Muscle of leg (tissue), 11 donors: ENCODE results near the gene TGFB2. TPM values are rescaled to one million over a fixed set of nuclear protein-coding genes. Genes with fewer than 3 reads are reported as not detected.
A peak's percentile ranks its signal among the peaks of the same experiment; 100 is the strongest.

Experiments used
- DNase-seq: peaks from one replicate; pipeline ENCODE4 v3.0.0; 2013
- H3K27ac ChIP-seq: one replicate; pipeline ENCODE4 v1.5.1; 2013; ENCODE audit warnings: mild to moderate bottlenecking, low read length, control low read depth
- H3K27me3 ChIP-seq: one replicate; pipeline ENCODE4 v1.6.1; 2013; ENCODE audit warnings: low read length; ENCODE audit not compliant: control insufficient read depth, insufficient read depth
- H3K36me3 ChIP-seq: one replicate; pipeline ENCODE4 v1.6.1; 2013; ENCODE audit warnings: low read length; ENCODE audit not compliant: control insufficient read depth, insufficient read depth
- H3K4me1 ChIP-seq: one replicate; pipeline ENCODE4 v1.6.1; 2013; ENCODE audit warnings: low read length; ENCODE audit not compliant: control insufficient read depth, insufficient read depth
- H3K4me3 ChIP-seq: one replicate; pipeline ENCODE4 v1.5.1; 2013; ENCODE audit warnings: low read length, control low read depth
- H3K9me3 ChIP-seq: replicated peaks from 2 replicates; pipeline ENCODE4 v1.6.1; 2013; ENCODE audit warnings: low read depth, low read length; ENCODE audit not compliant: control insufficient read depth
- WGBS: methylation state at CpG from one replicate; pipeline ENCODE4 v1.1.5; 2013; ENCODE audit warnings: missing lambda C conversion rate; ENCODE audit not compliant: insufficient coverage; 5-methylcytosine and 5-hydroxymethylcytosine counted together
- polyA plus RNA-seq, 8 donors: library from polyadenylated mRNA; unstranded; fragments of 120-200 nt; gene quantifications; one replicate each; pipeline versions ENCODE4 v1.2.1 to v1.2.3, GENCODE V29; 2013; ENCODE audit warnings: inconsistent platforms in 1 of 8, low replicate concordance in 1 of 8; ENCODE audit not compliant: insufficient read length in 8 of 8, insufficient read depth in 1 of 8
- total RNA-seq: library from RNA; stranded (reverse); fragments of 120-200 nt; gene quantifications from one replicate; pipeline ENCODE4 v1.2.4, GENCODE V29; 2013

Gene TGFB2
- total and polyA plus RNA-seq, 9 donors = 37.2 to 69.2 (median 50.7) TPM

- peak; percentile 87 for DNase-seq
- Histone ChIP-seq H3K27me3 (no peaks in the 10 kb centered on the region), H3K27ac (peak overlapping the region; percentile 90), H3K4me1 (peaks cover 32% of the 10 kb centered on the region), H3K36me3 (peaks cover 18% of the 10 kb centered on the region), H3K9me3 (no peaks in the 10 kb centered on the region), H3K4me3 (no peak overlapping the region)
- 59% methylated on average over 7 of the region's 12 CpGs for WGBS
These were observed 56.4 kb downstream of the TGFB2 start for GRCh38 chr1:218401441-218401997.

- WGBS = 70% methylated on average over 2 of the region's 8 CpGs
- peak; percentile 81 for DNase-seq
- Histone ChIP-seq H3K27ac (peak overlapping the region; percentile 90), H3K27me3 (no peaks in the 10 kb centered on the region), H3K4me3 (no peak overlapping the region), H3K4me1 (peaks cover 32% of the 10 kb centered on the region), H3K36me3 (peaks cover 22% of the 10 kb centered on the region), H3K9me3 (no peaks in the 10 kb centered on the region)
These were observed 57.1 kb downstream of the TGFB2 start for GRCh38 chr1:218401998-218402785.

GRCh38 chr1:218402786-218403120 is 57.6 kb downstream of the TGFB2 start:
- no peaks in the 10 kb centered on the region for H3K9me3 ChIP-seq
- no peaks in the 10 kb centered on the region for H3K27me3 ChIP-seq
- H3K4me3 ChIP-seq = no peak overlapping the region
- H3K36me3 ChIP-seq = peaks cover 26% of the 10 kb centered on the region
- peaks cover 32% of the 10 kb centered on the region for H3K4me1 ChIP-seq
- 69% methylated on average over 5 of the region's 7 CpGs for WGBS
- H3K27ac ChIP-seq = peak overlapping the region; percentile 90
- peak; percentile 70 for DNase-seq

GRCh38 chr1:218403300-218403699 is 58.2 kb downstream of the TGFB2 start:
- 94% methylated on average over 2 of the region's 7 CpGs for WGBS
- H3K4me3 ChIP-seq = no peak overlapping the region
- peak; percentile 27 for DNase-seq
- H3K9me3 ChIP-seq = no peaks in the 10 kb centered on the region
- no peaks in the 10 kb centered on the region for H3K27me3 ChIP-seq
- peak overlapping the region; percentile 90 for H3K27ac ChIP-seq
- peaks cover 32% of the 10 kb centered on the region for H3K4me1 ChIP-seq
- H3K36me3 ChIP-seq = peaks cover 28% of the 10 kb centered on the region

GRCh38 chr1:218407630-218408029 is 62.5 kb downstream of the TGFB2 start:
- H3K27ac ChIP-seq = no peak overlapping the region
- H3K4me3 ChIP-seq = no peak overlapping the region
- H3K4me1 ChIP-seq = peaks cover 6% of the 10 kb centered on the region
- H3K9me3 ChIP-seq = no peaks in the 10 kb centered on the region
- DNase-seq = peak; percentile 35
- H3K27me3 ChIP-seq = no peaks in the 10 kb centered on the region
- WGBS = no CpG with 5 or more reads among the region's 1 CpG
- H3K36me3 ChIP-seq = peaks cover 47% of the 10 kb centered on the region

GRCh38 chr1:218408135-218408534 is 63.0 kb downstream of the TGFB2 start:
- Histone ChIP-seq H3K36me3 (peaks cover 47% of the 10 kb centered on the region), H3K4me1 (peaks cover 1% of the 10 kb centered on the region), H3K27me3 (no peaks in the 10 kb centered on the region), H3K9me3 (no peaks in the 10 kb centered on the region), H3K4me3 (no peak overlapping the region), H3K27ac (no peak overlapping the region)
- WGBS = 100% methylated on average over 4 of the region's 6 CpGs
- DNase-seq = no peak

- 64% methylated on average over 8 of the region's 9 CpGs for WGBS
- Histone ChIP-seq H3K27ac (no peak overlapping the region), H3K9me3 (no peaks in the 10 kb centered on the region), H3K27me3 (no peaks in the 10 kb centered on the region), H3K4me1 (peaks cover under 1% of the 10 kb centered on the region), H3K36me3 (peaks cover 47% of the 10 kb centered on the region), H3K4me3 (no peak overlapping the region)
- DNase-seq = no peak
These were observed 63.8 kb downstream of the TGFB2 start for GRCh38 chr1:218408942-218409341.

- 84% methylated on average over 3 of the region's 8 CpGs for WGBS
- DNase-seq = no peak
- H3K27ac ChIP-seq = no peak overlapping the region
- H3K36me3 ChIP-seq = peaks cover 45% of the 10 kb centered on the region
- no peaks in the 10 kb centered on the region for H3K9me3 ChIP-seq
- no peak overlapping the region for H3K4me3 ChIP-seq
- no peaks in the 10 kb centered on the region for H3K27me3 ChIP-seq
- H3K4me1 ChIP-seq = peaks cover 2% of the 10 kb centered on the region
These were observed 64.9 kb downstream of the TGFB2 start for GRCh38 chr1:218409946-218410510.

- Histone ChIP-seq H3K4me3 (no peak overlapping the region), H3K4me1 (peaks cover 2% of the 10 kb centered on the region), H3K9me3 (no peaks in the 10 kb centered on the region), H3K27me3 (no peaks in the 10 kb centered on the region), H3K36me3 (peaks cover 38% of the 10 kb centered on the region), H3K27ac (no peak overlapping the region)
- DNase-seq = no peak
- no CpG with 5 or more reads among the region's 1 CpG for WGBS
These were observed 66.0 kb downstream of the TGFB2 start for GRCh38 chr1:218411101-218411500.

GRCh38 chr1:218412171-218412570 is 67.0 kb downstream of the TGFB2 start:
- Histone ChIP-seq H3K27ac (no peak overlapping the region), H3K4me3 (no peak overlapping the region), H3K9me3 (no peaks in the 10 kb centered on the region), H3K4me1 (peaks cover 2% of the 10 kb centered on the region), H3K36me3 (peaks cover 35% of the 10 kb centered on the region), H3K27me3 (no peaks in the 10 kb centered on the region)
- no peak for DNase-seq
- 88% methylated on average over 6 of the region's 7 CpGs for WGBS
